ENCODE measurements around the gene KCNH1.
"Not testable (repeated sequence)": the region's sequence is repeated elsewhere in the genome, so short reads cannot be mapped to it uniquely, and the experiment has no call there.

DNA sequence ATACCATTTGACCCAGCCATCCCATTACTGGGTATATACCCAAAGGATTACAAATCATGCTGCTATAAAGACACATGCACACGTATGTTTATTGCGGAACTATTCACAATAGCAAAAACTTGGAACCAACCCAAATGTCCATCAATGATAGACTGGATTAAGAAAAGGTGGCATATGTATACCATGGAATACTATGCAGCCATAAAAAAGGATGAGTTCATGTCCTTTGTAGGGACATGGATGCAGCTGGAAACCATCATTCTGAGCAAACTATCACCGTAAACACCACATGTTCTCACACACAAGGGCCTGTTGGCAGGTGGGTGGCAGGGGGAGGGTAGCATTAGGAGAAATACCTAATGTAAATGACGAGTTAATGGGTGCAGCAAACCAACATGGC, 472.4 kb downstream of the KCNH1 start:
- TF ChIP-seq, protein P1, sequence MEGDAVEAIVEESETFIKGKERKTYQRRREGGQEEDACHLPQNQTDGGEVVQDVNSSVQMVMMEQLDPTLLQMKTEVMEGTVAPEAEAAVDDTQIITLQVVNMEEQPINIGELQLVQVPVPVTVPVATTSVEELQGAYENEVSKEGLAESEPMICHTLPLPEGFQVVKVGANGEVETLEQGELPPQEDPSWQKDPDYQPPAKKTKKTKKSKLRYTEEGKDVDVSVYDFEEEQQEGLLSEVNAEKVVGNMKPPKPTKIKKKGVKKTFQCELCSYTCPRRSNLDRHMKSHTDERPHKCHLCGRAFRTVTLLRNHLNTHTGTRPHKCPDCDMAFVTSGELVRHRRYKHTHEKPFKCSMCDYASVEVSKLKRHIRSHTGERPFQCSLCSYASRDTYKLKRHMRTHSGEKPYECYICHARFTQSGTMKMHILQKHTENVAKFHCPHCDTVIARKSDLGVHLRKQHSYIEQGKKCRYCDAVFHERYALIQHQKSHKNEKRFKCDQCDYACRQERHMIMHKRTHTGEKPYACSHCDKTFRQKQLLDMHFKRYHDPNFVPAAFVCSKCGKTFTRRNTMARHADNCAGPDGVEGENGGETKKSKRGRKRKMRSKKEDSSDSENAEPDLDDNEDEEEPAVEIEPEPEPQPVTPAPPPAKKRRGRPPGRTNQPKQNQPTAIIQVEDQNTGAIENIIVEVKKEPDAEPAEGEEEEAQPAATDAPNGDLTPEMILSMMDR (conservative IDR thresholded peaks at IDR 0.05) = not testable (repeated sequence)
- not testable (repeated sequence) for TF ChIP-seq ZFX (IDR thresholded peaks at IDR 0.05)
